Measurements from ENCODE around the gene MYPN.

MYPN gene

DNA sequence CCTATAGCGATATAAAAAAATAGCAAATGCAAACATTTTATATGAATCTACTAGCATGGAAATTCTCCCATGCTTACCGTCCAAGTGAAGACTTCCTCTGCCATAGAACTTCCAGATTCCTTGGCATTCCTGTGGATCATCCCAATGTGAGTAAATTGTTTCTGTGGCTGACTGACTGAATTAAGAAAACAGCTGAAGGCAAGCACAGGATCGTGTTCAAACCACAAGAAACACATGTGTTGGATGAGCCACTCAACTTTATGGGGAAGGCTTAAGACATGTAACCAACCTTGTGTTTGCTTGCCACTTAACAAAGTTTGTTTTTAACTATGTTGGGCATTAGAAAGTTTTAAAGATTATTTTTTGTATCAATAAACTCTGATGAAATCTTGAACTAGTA is 2.6 kb upstream of the MYPN start:
- Histone ChIP-seq H3K27ac (no peak overlapping the region), H3K4me3 (no peak overlapping the region)
- TF ChIP-seq CTCF (IDR thresholded peaks at IDR 0.05), result no peak
- DNase-seq (ENCODE audit: low spot score), result no peak

- TF ChIP-seq CTCF (IDR thresholded peaks at IDR 0.05), result no peak
- H3K4me3 ChIP-seq, result no peak overlapping the region
- no peak for DNase-seq (ENCODE audit: low spot score)
- no peak overlapping the region for H3K27ac ChIP-seq
Observed at GRCh38 chr10:68107651-68108050, 1.6 kb upstream of the MYPN start.

- no peak overlapping the region for H3K4me3 ChIP-seq
- DNase-seq (ENCODE audit: low spot score), result no peak
- TF ChIP-seq CTCF (IDR thresholded peaks at IDR 0.05), result no peak
- no peak overlapping the region for H3K27ac ChIP-seq
Observed at GRCh38 chr10:68108051-68108450, 1.2 kb upstream of the MYPN start.

- TF ChIP-seq CTCF (IDR thresholded peaks at IDR 0.05), result no peak
- H3K27ac ChIP-seq, result no peak overlapping the region
- DNase-seq (ENCODE audit: low spot score), result no peak
- H3K4me3 ChIP-seq, result no peak overlapping the region
Observed at GRCh38 chr10:68108653-68109052, 635 bp upstream of the MYPN start.

- no peak for TF ChIP-seq CTCF (IDR thresholded peaks at IDR 0.05)
- no peak overlapping the region for H3K4me3 ChIP-seq
- DNase-seq (ENCODE audit: low spot score), result no peak
- H3K27ac ChIP-seq, result no peak overlapping the region
Observed at GRCh38 chr10:68110027-68110426, 739 bp downstream of the MYPN start.

- DNase-seq (ENCODE audit: low spot score), result no peak
- no peak for TF ChIP-seq CTCF (IDR thresholded peaks at IDR 0.05)
- Histone ChIP-seq H3K4me3 (no peak overlapping the region), H3K27ac (no peak overlapping the region)
Observed at GRCh38 chr10:68111584-68111983, 2.3 kb downstream of the MYPN start.

- no peak overlapping the region for H3K27ac ChIP-seq
Observed at GRCh38 chr10:68112837-68113236, 3.5 kb downstream of the MYPN start.

More at GRCh38 chr10:68112837-68113236, 3.5 kb downstream of the MYPN start:
- H3K4me3 ChIP-seq, result no peak overlapping the region
- no peak for TF ChIP-seq CTCF (IDR thresholded peaks at IDR 0.05)
- no peak for DNase-seq (ENCODE audit: low spot score)

Measured in coronary artery (tissue), 2 donors.